Kidney epithelial cell (primary cell): Measurements from ENCODE around the gene PRDX1. TPM values are rescaled to one million over a fixed set of nuclear protein-coding genes. Genes with fewer than 3 reads are reported as not detected.

Source experiments
- DNase-seq: peaks from one replicate; pipeline ENCODE4 v3.0.0-alpha.2; 2010; ENCODE audit warnings: low read depth
- H3K27me3 ChIP-seq: 2 replicates; pipeline ENCODE4 v1.6.0; 2011; ENCODE audit warnings: low read length; ENCODE audit not compliant: control insufficient read depth, insufficient read depth
- H3K36me3 ChIP-seq: 2 replicates; pipeline ENCODE4 v1.5.1; 2011; ENCODE audit warnings: low read length; ENCODE audit not compliant: control insufficient read depth, insufficient read depth
- H3K4me3 ChIP-seq: 2 replicates; pipeline ENCODE4 v1.5.1; 2011; ENCODE audit warnings: low read depth, mild to moderate bottlenecking, control low read depth, low read length
- total RNA-seq: library from RNA; depleted of rRNA; stranded (reverse); fragments of >200 nt; gene quantifications from 2 replicates; pipeline ENCODE4 v1.2.3, GENCODE V29; 2015
- TF ChIP-seq, protein P1 (sequence below): IDR thresholded peaks from 2 replicates; pipeline ENCODE4 v1.5.1; 2011; ENCODE audit warnings: mild to moderate bottlenecking, moderate library complexity, low read length, control low read depth, inconsistent platforms; ENCODE audit not compliant: insufficient read depth, poor library complexity, severe bottlenecking

Gene PRDX1
- total RNA-seq: 242 and 298 TPM in 2 replicates

DNA sequence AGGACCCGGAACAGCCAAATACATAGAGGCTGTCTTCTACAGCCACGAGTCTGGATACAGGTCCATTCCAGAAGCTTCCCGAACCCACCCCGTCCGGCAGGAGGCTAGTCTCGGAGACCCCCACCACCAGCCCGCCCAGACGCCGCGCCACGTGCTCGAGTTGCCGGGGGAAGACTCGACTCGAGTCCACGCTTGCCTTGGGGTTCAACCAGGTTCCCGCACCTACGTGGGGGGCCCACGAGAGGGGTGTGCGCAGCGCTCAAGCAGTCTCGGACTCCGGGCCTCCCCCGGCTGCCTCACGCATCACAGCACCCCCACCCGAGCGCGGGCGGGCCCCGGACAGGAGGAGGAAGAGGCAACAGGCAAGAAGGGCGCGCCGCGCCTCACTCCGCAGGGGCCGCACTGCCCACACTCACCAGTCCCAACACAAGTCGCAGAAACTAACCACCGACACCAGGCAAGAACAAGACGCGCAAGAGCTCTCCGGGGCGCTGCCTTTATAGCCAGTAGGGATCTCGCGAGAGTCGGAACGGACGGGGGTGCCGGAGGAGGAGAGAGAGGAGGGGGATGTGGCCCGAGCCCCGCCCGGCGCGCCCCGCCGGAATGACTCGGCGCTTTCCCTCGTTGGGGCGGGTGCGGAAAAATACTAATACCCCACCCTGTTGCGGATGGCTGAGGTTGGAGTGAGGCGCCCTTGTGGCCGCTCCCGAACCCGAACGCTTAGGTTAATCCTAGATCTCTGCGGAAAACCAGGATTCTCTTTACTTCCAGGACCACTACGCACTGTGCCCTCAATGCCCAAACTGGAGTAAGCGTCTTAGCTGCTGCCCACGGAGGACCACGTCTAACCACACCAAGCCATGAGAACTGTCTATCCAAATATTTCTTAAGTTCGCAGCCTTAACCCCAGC is at the start of gene PRDX1:
Gene PRDX1 (minus strand): TSS at position 472 of the 911 bp plus-strand sequence. CDS start 2,841 bp downstream, outside the sequence.
- DNase-seq: no peak
- no peaks in the 10 kb centered on the region for H3K27me3 ChIP-seq
- TF ChIP-seq, protein P1, sequence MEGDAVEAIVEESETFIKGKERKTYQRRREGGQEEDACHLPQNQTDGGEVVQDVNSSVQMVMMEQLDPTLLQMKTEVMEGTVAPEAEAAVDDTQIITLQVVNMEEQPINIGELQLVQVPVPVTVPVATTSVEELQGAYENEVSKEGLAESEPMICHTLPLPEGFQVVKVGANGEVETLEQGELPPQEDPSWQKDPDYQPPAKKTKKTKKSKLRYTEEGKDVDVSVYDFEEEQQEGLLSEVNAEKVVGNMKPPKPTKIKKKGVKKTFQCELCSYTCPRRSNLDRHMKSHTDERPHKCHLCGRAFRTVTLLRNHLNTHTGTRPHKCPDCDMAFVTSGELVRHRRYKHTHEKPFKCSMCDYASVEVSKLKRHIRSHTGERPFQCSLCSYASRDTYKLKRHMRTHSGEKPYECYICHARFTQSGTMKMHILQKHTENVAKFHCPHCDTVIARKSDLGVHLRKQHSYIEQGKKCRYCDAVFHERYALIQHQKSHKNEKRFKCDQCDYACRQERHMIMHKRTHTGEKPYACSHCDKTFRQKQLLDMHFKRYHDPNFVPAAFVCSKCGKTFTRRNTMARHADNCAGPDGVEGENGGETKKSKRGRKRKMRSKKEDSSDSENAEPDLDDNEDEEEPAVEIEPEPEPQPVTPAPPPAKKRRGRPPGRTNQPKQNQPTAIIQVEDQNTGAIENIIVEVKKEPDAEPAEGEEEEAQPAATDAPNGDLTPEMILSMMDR: no peak
- H3K36me3 ChIP-seq: peaks cover 1% of the 10 kb centered on the region
- peak within 1 kb of the TSS; percentile 86 for H3K4me3 ChIP-seq

DNA sequence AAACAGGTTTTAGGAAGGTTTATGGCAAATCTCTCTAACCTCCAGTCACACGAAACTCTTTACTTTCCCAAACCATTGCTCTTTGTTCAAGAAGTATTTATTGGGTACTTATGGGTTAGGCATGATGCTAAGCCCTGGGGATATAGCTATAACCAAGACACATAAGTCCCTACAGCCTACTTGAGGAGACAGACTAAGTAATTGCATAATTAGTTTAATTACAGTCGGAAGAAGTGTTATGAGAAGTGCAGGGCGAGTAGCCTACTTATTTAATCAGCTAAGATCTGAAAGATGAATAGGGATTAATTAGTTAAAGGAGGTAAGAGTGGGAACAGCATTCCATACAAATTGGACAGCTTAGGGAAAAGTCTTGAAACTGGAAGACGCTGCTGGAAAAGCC is 48.9 kb upstream of the PRDX1 start:
- Histone ChIP-seq H3K4me3 (no peak overlapping the region), H3K36me3 (peaks cover 2% of the 10 kb centered on the region), H3K27me3 (no peaks in the 10 kb centered on the region)
- DNase-seq: no peak
- TF ChIP-seq, protein P1: no peak

DNA sequence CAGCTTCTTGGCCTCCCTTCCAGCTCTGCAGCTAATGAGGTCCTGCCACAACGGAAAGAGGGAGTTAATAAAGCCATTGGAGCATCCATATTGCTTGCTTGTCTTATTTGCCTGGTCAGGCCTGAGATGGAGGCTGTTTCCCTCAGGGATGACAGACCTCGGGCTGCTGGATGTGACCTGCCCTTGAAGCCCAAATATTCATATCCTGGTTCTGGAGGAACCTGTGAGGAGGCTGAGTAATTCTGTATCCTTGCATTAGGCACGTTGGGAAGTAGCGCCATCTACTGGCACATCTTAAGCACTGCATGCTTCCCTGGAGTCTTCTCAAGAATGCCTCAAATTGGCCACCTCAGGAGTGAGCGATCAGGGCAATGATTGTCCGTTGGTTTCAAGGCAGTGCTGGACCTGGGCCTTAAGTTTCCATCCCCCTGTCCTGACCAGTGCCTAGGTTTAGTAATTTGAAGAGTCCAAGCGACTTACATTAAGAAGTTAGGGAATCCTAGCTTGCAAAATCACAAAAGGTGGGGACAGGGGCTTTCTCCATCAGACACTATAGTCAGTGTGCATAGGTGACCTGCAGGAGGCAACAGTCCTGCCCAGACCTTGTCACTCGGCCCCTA is 48.4 kb upstream of the PRDX1 start:
- TF ChIP-seq, protein P1: peak; percentile 94
- Histone ChIP-seq H3K4me3 (no peak overlapping the region), H3K27me3 (no peaks in the 10 kb centered on the region), H3K36me3 (peaks cover 2% of the 10 kb centered on the region)
- no peak for DNase-seq

DNA sequence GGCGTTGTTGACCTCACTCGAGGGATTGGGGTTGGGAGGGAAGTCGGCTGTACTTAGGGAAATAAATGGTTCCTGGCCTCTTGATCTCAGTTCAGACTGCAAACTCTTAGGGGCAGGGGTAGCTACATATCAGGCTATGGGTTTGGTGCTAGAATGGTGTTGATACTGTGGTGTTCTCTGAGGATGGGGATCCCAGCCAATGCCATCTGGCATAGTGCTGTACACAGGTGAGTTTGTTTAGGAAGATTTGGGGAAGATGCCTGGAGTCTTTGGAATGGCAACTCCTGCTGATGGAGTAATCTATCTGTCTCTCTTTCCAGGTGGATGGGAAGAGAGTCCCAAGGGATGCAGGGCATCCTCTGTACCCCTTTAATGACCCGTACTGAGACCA is 47.9 kb upstream of the PRDX1 start:
- Histone ChIP-seq H3K4me3 (no peak overlapping the region), H3K27me3 (no peaks in the 10 kb centered on the region), H3K36me3 (peaks cover 2% of the 10 kb centered on the region)
- TF ChIP-seq, protein P1: no peak
- no peak for DNase-seq

DNA sequence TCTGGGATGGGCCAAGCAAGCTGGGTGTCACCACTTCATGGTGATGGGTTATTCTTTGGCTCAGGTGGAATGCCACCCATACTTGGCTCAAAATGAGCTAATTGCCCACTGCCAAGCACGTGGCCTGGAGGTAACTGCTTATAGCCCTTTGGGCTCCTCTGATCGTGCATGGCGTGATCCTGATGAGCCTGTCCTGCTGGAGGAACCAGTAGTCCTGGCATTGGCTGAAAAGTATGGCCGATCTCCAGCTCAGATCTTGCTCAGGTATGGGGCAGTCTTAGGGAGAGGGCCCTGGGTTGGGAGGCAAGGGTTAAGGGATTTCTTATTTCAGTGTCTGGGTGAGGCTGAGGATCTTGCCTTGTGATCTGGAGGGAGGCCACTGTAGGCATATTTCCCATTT is 46.7 kb upstream of the PRDX1 start:
- Histone ChIP-seq H3K27me3 (no peaks in the 10 kb centered on the region), H3K36me3 (peaks cover 2% of the 10 kb centered on the region), H3K4me3 (no peak overlapping the region)
- no peak for DNase-seq
- TF ChIP-seq, protein P1: no peak
